GM18907 (cell line): Measurements from ENCODE around the gene RABGAP1L.
"Not testable (repeated sequence)": the region's sequence is repeated elsewhere in the genome, so short reads cannot be mapped to it uniquely, and the experiment has no call there.

Experiments used
- ATAC-seq: cut with Tn5 transposase; IDR thresholded peaks from one replicate; pipeline ENCODE4 v1.9.1; 2021; ENCODE audit warnings: mild to moderate bottlenecking, moderate library complexity; ENCODE audit not compliant: unreplicated experiment

RABGAP1L gene

DNA sequence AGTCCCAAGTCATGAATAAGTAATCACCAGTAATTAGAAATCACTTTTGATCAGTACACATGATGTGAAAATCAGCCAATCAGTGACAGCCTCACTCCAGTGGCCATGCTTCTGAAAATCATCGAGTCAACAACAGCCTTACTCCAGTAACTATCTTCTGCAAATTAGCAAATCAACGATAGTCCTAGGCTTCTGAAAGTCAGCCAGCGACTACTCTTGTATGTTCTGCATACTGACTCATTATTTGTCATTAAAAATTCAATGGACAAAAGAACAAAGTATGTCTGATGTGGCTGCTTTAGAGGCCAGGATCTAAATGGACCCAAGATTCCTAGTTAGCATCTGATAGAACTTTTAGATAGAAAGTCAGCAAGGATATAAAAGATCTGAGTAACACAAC, 391.0 kb downstream of the RABGAP1L start:
- ATAC-seq, result no peak

DNA sequence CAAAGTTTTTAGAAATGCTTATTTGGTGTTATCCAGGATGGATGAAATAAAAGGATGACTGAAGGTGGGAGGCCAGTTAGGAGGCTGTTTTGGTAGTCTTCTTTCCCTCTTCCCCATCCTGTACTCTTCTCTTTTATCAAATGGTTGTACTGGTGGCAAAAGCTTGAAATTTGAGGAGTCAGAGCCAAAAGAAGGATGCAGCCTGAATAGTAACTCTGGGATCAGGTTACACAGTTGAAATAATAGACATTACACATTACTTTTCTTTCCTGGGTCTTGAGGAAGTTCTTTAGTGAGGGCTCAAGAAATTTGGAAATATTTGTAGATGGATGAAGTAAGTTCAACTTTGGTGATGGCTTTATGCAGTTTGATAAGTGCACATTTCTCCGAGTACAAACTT, 397.1 kb downstream of the RABGAP1L start:
- ATAC-seq, result no peak

DNA sequence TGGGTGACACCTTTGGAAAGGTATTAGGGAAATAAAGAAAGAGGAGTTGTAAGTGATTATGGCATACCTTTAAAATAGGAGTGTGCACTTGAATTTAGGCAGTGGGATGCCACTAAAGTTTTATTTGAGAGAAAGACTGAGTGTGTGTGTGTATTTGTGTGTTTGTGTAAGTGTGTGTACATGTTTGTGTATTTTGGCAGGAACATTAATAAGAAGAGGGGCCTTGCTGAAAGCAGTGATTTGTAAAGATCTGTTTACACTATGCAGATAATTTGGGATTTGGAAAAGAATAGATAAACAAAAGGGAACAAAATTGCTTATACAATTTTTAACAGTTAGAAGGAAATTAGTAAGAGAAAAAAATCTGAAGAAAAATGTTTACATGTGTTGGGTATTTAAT, 409.2 kb downstream of the RABGAP1L start:
- ATAC-seq, result no peak

DNA sequence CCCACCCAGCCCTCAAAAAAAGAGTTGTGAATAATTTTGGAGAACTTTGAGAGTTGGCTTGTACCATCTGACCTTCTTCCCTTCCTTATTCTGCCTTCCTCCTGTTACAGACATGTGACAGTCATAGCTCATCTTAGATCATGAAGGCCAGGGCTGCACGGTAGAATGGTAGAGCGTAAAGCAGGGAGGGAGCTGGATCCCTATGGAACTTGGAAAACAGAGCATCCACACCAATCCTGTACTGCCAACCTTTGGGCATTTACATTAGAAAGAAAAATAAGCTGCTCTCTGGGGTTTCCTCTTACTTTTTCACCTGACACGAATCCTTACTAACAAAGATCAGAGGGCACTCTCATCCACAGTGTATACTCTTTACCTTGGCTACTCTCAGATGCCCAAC, 409.9 kb downstream of the RABGAP1L start:
- no peak for ATAC-seq

DNA sequence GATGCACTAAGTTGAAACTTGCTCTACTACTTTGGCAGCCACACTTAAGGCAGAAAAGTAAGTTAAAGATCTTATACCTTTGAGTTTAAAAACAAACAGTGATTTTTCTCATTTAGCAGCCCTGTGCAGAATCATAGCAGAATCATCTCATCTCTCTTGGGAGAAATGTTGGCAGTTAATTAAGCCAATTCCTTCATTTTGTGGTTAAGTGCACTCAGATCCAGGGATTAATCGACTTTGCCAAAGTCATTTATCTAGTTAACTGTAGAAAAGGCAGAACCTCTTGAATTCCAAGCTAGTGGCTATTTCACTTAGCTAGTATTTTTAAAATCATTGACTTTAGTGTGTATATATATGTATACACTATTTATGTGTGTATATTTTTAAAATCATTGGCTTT, 413.5 kb downstream of the RABGAP1L start:
- no peak for ATAC-seq

DNA sequence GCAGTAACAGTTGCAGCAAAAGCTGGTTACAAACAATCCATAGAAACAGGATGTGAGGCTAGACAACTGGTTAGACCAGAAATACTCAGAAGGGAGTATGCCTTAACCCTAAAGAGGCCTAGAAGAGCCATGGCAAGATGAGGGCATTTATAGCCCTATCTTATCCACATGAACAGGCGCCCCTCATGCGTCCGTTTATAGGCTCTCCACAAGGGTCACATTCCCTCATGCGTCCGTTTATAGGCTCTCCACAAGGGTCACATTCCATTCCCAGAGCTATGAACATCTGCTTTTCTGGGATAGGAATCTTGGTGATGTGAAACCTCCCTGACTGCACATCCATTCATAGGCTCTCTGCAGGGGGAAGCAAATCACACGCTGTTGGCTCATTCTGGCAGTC, 416.8 kb downstream of the RABGAP1L start:
- ATAC-seq, result not testable (repeated sequence)

DNA sequence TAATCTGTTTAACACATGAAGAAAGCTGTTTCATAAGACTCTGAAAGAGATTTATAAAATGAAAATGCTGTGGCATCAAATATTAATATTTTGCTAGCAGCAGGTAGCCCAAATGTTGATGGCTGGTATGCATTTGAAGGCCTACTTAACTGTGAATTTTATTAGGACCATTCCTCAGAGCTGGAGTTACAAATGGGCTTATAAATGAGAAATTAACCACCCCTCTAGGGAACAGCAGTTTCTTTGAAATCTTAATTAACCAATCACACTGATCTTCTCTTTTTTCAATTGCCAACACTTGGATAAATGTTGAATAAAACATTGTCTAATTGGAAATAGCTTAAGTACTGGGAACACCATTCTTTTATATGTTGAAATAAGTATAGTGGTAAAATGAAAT, 418.4 kb downstream of the RABGAP1L start:
- ATAC-seq, result no peak

DNA sequence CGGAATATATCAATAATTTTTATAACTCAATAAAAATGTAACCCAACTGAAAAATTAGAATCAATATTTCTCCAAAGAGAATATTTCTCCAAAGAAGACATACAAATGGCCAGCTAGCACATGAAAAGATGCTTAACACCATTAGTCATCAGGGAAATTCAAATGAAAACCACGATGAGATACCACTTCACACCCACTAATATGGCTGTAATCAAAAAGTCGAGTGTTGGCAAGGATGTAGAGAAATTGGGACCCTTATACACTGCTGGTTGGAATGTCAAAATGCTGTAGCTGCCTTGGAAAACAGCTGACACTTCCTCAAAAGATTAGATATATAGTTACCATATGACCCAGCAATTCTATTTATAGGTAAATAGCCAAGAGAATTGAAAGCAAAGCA, 421.5 kb downstream of the RABGAP1L start:
- no peak for ATAC-seq

DNA sequence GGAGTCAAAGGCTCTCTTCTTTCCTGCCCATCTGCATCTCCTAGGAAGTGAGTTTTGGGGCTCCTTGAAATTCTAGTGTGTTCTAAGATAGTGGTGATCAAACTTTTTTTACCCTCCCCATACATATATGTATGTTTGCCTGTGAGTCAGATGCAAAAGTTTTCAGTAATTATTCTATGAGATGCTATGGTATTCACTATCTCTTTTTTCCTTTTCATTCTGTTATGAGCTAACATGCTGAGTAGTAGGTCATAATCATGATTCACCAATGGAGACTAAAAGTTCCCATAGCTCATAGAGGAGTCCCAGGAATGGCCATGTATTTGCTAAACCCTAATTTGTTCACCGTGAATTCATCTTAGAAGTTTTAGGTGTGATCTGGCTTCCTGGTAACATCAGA, 424.0 kb downstream of the RABGAP1L start:
- ATAC-seq, result no peak

DNA sequence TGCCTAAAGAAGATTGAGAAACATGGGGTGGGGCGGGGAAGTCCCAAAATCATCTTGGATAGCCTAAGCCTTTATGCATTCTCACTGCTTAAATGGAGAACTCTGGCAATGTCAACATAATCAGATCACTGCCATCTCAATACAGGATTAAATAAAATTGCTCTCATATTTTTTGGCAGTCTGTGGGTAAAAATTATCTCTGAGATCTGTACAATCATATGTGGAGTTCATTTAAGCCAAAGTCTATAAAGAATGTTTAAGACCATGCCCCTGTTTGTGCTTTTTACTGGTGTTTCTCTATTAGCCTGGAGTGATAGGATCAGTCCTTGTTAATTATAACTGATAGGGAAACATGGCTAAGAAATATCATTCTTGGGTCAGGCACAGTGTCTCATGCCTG, 424.8 kb downstream of the RABGAP1L start:
- no peak for ATAC-seq

DNA sequence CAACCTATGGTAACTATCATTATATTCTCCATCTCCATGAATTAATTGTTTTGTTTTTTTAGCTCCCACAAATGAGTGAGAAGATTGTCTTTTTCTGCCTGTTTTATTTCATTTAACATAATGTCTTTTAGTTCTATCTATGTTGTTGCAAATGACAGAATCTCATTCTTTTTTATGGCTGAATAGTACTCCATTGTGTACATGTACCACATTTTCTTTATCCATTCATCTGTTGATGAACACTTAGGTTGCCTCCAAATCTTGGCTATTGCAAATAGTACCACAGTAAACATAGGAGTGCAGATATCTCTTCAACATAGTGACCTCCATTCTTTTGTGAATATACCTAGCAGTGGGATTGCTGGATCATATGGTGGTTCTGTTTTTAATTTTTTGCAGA, 429.3 kb downstream of the RABGAP1L start:
- ATAC-seq, result not testable (repeated sequence)

DNA sequence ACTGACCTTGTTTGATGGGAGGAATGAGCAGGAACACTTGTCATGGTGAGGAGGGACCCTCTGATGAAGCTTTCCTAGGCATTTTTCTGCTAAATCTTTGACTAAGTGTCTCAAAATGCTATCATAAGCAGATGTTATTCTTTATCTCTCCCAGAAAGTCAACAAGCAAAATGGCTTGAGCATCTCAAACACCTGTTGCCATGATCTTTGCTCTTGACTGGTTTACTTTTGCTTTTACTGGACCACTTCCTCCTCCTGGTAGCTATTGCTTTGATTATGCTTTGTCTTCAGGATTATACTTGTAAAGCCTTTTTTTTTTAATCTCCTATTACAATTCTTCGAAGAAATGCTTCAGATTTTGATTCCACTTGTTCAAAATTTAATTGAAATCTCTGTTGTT, 445.9 kb downstream of the RABGAP1L start:
- ATAC-seq, result no peak

DNA sequence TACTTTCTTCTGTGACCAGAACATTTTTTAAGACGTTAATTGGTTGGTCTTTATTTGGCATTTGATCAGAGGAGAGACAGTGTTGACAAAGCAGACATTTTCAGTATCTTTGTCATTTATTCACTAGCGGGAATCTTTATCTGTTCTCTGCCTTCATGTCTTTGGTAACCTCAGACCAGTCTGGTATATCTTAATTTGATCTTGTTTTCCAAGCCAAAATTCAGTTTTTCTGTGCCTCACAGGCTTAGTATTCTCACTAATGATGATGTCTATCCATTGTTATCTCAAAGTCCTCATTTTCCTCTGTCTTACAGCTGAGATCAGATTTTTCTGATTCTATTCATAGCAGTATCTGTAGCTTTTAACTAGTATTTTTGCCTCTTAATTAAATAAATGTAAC, 447.2 kb downstream of the RABGAP1L start:
- no peak for ATAC-seq

DNA sequence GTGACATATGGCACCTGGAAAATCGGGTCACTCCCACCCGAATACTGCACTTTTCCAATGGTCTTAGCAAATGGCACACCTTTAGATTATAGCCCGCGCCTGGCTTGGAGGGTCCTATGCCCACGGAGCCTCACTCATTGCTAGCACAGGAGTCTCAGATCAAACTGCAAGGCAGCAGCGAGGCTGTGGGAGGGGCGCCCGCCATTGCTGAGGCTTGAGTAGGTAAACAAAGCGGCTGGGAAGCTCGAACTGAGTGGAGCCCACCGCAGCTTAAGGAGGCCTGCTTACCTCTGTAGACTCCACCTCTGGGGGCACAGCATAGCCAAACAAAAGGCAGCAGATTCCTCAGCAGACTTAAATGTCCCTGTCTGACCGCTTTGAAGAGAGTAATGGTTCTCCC, 458.6 kb downstream of the RABGAP1L start:
- not testable (repeated sequence) for ATAC-seq

DNA sequence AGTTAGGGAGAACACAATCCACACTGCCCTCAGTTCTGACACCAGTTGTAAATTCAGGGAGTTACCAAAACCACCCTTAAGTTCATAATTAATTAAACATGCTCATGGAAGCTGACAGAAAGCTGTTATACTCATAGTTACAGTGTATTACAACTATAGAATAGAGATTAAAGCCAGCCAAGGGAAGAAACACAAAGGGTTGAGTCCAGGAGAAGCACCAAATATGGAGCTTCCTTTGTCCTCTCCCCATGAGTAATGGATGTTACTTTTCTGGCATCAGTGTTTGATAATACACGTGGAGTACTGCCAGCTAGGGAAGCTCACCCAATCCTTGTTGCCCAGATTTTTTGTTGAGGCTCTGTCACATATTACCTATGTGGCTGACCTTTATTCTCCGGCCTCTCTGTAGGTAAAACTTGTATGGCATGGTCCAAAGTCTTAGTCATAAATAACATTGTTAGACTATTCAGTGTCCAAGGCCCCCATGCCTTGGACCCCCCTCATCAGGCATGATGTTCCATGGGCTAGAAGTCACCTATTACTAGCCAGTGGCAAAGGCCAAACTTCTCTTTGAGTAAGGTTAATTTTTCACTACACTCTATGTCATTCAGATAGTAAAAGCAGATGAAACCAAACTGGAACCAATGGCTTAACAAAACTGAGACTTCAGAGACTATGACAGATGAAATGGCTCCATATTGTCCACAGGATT, 464.2 kb downstream of the RABGAP1L start:
- ATAC-seq, result no peak

DNA sequence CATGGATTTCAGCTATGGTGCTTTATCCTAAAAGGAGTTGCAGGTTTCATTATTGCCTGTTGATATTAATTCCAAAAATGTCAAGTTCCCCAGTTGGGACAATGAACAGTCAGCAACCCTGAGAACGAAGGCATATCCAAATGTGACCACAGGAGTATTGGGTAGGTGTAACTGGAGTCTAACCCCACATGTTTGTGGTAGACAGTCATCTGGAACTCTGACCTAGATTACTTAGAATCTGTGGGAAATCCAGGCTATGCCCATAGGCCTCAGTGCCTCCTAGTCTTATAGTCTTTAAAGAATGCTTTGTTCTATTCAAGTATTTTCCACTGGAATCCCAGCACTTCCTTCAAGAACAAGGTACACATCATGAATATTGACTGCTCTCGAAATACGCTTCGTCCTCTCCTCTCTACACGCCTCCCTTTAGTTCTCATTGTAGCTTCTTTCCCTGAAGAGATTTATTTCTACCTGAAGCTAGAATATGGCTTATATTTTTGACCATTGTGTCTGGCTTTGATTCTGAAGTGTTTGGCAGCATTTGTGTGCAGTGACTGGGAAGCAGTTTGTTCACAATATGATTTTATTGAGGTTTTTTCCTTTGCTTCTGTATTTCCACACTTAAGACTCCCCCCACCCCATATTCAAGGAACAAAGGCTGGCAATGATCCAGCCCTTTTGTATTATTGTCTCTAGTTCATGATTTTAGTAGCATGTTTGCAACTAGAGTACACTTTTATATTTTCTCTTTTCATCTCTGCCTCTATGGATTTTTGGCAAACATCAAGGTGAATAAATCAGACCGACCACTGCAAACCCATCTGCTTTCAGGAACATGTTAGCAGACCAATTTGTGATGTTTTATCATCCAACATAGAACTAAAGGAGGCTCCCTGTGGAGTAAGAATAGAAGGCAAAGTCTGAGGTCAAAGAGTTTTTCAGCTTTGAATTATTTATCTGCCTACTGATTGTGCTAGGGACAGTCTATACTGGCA, 467.0 kb downstream of the RABGAP1L start:
- no peak for ATAC-seq

DNA sequence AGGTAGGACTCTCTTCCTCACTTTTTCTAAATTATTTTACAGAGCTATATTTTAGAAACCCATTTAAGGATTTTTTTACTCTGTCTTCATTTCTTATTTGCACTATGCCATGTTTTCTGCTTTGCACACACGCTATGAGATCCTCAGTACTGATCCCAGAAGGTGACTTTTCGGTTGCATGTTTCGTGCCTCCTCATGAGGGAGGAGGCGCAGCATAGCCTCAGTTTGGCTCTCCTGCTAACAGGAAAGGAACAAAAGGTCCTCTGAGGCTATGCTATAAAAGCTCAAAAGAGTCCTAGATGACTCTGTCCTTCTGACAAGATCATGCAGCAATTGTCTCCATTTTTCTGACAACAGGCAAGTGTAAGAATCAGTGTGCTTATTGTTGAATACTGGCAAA, 478.2 kb downstream of the RABGAP1L start:
- ATAC-seq, result no peak

DNA sequence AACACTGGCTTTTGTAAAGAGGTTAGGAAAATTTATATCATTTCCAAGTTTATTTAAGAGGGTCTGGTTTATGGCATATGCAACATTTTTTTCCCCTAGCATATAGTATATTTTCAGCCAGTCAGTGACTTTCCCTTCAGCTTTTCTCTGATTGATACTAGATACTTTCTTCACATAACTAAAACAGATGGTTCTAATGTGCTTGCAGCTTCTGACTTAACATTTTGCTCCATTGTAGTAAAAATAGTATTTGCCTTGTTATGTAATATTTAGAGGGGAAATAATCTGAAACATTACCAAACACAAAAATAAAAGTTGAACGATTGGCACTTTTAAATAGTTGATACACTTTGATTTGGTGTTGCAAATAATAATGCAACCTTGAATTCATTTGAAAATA, 480.1 kb downstream of the RABGAP1L start:
- no peak for ATAC-seq

DNA sequence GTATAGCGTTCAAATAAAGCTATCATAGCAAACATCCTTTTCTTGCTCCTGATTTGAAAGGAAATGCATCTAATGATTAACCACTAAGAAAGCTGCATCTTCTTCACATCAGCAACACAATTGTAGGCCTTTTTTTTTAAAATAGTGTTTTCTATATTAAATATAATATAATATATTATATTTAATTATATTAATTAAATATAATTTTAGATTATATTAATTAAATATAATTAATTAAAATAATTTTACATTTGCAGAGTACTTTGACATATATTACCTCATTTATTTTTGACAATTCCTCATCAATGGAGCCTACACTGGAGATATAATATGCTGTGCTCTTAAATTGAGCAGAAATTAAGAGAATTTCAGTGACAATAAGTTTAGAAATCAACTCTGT, 481.5 kb downstream of the RABGAP1L start:
- no peak for ATAC-seq

DNA sequence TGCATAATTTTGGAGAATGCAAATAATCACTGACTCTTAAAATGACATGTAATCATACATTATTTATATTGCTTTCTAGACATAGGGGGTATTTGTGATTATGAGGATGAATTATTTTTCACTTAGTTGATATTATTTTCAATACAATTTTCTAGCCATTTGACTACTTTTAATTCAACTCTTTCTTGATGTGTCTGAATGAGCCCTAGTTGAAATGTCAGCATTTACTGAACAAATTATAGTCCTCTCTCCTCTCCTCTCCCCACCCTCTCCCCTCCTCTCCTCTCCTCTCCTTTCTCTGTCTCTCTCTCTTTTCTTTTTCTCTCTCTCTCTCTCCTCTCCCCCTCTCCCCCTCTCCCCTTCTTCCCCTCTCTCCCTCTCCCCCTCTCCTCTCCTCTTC, 483.1 kb downstream of the RABGAP1L start:
- ATAC-seq, result no peak

DNA sequence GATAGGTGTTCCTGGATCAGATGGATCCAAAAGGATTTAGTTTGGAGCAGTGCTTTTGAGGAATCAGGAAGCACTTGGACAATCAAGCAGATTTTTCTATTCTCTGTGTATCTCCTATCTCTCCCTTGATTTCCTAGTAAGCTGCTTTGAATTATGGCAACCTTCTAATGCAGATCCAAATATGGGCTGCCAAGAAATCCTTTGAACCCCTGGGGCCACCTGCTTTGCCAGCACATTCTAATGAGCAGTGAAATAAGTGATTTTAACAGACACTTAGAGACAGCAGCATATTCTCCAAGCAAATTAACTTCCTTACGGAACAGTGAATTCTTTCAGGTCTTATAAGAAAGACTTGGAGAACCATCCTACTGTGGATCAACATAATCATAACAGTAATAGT, 483.9 kb downstream of the RABGAP1L start:
- ATAC-seq, result no peak

DNA sequence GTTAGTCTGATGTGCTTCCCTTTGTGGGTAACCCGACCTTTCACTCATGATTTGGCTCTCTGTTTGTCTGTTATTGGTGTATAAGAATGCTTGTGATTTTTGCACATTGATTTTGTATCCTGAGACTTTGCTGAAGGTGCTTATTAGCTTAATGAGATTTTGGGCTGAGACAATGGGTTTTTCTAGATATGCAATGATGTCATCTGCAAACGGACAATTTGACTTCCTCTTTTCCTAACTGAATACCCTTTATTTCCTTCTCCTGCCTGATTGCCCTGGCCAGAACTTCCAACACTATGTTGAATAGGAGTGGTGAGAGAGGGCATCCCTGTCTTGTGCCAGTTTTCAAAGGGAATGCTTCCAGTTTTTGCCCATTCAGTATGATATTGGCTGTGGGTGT, 490.3 kb downstream of the RABGAP1L start:
- ATAC-seq, result not testable (repeated sequence)
